ENCODE results near the gene P2RY14.

DNA sequence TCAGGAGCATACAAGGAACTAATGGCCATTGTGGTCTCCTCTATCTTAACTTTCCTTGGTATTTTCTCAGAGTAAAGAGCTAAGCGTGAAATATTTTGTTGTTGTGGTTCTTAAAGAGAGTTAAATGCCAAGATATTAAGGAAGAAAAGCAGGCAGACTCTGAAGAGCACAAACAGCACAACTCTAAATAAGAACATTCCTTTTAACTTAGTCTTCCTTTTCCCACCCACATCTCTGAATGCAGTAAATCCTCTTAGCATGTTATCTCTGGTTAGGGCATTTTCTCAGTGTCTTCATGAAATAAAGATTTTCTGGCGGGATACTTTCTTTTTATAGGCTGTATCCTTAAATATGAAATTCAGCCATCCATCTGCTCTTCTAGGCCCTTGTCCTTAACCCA lies 36.8 kb upstream of the P2RY14 start:
- TF ChIP-seq, protein P1, sequence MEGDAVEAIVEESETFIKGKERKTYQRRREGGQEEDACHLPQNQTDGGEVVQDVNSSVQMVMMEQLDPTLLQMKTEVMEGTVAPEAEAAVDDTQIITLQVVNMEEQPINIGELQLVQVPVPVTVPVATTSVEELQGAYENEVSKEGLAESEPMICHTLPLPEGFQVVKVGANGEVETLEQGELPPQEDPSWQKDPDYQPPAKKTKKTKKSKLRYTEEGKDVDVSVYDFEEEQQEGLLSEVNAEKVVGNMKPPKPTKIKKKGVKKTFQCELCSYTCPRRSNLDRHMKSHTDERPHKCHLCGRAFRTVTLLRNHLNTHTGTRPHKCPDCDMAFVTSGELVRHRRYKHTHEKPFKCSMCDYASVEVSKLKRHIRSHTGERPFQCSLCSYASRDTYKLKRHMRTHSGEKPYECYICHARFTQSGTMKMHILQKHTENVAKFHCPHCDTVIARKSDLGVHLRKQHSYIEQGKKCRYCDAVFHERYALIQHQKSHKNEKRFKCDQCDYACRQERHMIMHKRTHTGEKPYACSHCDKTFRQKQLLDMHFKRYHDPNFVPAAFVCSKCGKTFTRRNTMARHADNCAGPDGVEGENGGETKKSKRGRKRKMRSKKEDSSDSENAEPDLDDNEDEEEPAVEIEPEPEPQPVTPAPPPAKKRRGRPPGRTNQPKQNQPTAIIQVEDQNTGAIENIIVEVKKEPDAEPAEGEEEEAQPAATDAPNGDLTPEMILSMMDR (IDR thresholded peaks at IDR 0.05; ENCODE audit: borderline replicate concordance, extremely low read depth, low read length, poor library complexity, severe bottlenecking), result no peak
- TF ChIP-seq EZH2 (IDR thresholded peaks at IDR 0.05; ENCODE audit: borderline replicate concordance, low read depth, low read length, severe bottlenecking), result no peak

All from DND-41 (cell line).